CD4-positive, alpha-beta T cell (primary cell): ENCODE results near the gene C3orf33. TPM values are rescaled to one million over a fixed set of nuclear protein-coding genes. Genes with fewer than 3 reads are reported as not detected.

ENCODE experiments used
- ATAC-seq: fragments of 200-7000 bp; cut with Tn5 transposase; one replicate; pipeline ENCODE4 v1.10.0; 2022; ENCODE audit warnings: mild to moderate bottlenecking; ENCODE audit not compliant: poor library complexity
- CTCF ChIA-PET: fragments of 350-600 bp; sonication (Branson Sonifier 250); formaldehyde crosslinking; loops from one replicate; lab custom pipeline; 2021; ENCODE audit warnings: antibody characterized with exemption, inconsistent platforms; lab: Charles Lee
- POLR2A ChIA-PET: fragments of 350-600 bp; sonication (Branson Sonifier 250); formaldehyde crosslinking; loops from one replicate; lab custom pipeline; 2021; ENCODE audit warnings: antibody characterized with exemption, inconsistent platforms; lab: Charles Lee
- DNase-seq, 14 experiments: peaks; one replicate each; pipeline ENCODE4 v3.0.0-alpha.2; 2013 to 2020; ENCODE audit warnings: mixed read lengths in 2 of 14
- H3K27ac ChIP-seq, 2 donors: one replicate each; pipeline versions ENCODE4 v1.5.1 to v1.7.0; 2013; ENCODE audit warnings: low read length in 2 of 2, low read depth in 1 of 2, mild to moderate bottlenecking in 1 of 2
- H3K27me3 ChIP-seq, 2 experiments: 1 replicate in 1 of 2; 2 replicates in 1 of 2; pipeline versions ENCODE4 v1.6.1 to v1.7.0; 2013; ENCODE audit warnings: low read length in 2 of 2, control low read depth in 1 of 2, mild to moderate bottlenecking in 1 of 2, moderate library complexity in 1 of 2; ENCODE audit not compliant: insufficient read depth in 2 of 2, control insufficient read depth in 1 of 2
- H3K36me3 ChIP-seq: one replicate; pipeline ENCODE4 v1.6.1; 2013; ENCODE audit warnings: low read length, control low read depth; ENCODE audit not compliant: insufficient read depth
- H3K4me1 ChIP-seq: one replicate; pipeline ENCODE4 v1.6.1; 2013; ENCODE audit warnings: low read length, control low read depth; ENCODE audit not compliant: insufficient read depth
- H3K4me3 ChIP-seq: one replicate; pipeline ENCODE4 v1.5.1; 2013; ENCODE audit warnings: mild to moderate bottlenecking, low read length, moderate library complexity
- H3K9me3 ChIP-seq, 2 experiments: 1 replicate in 1 of 2; 2 replicates in 1 of 2; pipeline versions ENCODE4 v1.6.1 to v1.7.0; 2013; ENCODE audit warnings: low read length in 2 of 2, mild to moderate bottlenecking in 2 of 2, control low read depth in 1 of 2, moderate library complexity in 1 of 2; ENCODE audit not compliant: control insufficient read depth in 1 of 2, insufficient read depth in 1 of 2
- H3K27ac Mint-ChIP-seq: one replicate; pipeline ENCODE4 v1.8.0; 2020; ENCODE audit warnings: mixed read lengths
- H3K27me3 Mint-ChIP-seq: one replicate; pipeline ENCODE4 v1.8.0; 2021; ENCODE audit warnings: mixed read lengths
- H3K36me3 Mint-ChIP-seq: one replicate; pipeline ENCODE4 v1.8.0; 2021; ENCODE audit warnings: low read depth, mixed read lengths
- H3K4me1 Mint-ChIP-seq: one replicate; pipeline ENCODE4 v1.8.0; 2021; ENCODE audit warnings: low read depth, mixed read lengths
- H3K4me3 Mint-ChIP-seq: one replicate; pipeline ENCODE4 v1.8.0; 2020; ENCODE audit warnings: mild to moderate bottlenecking, mixed read lengths
- H3K9me3 Mint-ChIP-seq: one replicate; pipeline ENCODE4 v1.8.0; 2020; ENCODE audit warnings: mixed read lengths
- CTCF ChIP-seq: fragments of 200-600 bp; IDR thresholded peaks from one replicate; pipeline ENCODE4 v1.8.0; 2022; ENCODE audit warnings: antibody characterized with exemption, mild to moderate bottlenecking
- intact Hi-C, 2 experiments: fragments of 100-400 bp; cut with DNase I in 1 of 2; cut with micrococcal nuclease in 1 of 2; formaldehyde crosslinking; loops; one replicate each; pipeline versions ENCODE4 v1.15.1 to v1.9.0; 2023 to 2025; cut with DNase I, micrococcal nuclease
- total RNA-seq, 174 experiments: library from RNA in 2 of 174; stranded (reverse) in 2 of 174; gene quantifications; one replicate each; pipeline ENCODE4 v1.2.3 and lab custom pipeline; 2021 to 2026

The C3orf33 gene
- total RNA-seq, 2 experiments from 2014 or later = 2.4 to 2.6 TPM

- CTCF ChIA-PET = no interaction called here
- no peak overlapping the region for H3K4me3 Mint-ChIP-seq
- Histone ChIP-seq H3K27ac (no peak overlapping the region), H3K9me3 (peaks cover 0 to 6% of the 10 kb centered on the region in 2 experiments), H3K27me3 (peaks cover 5 to 7% of the 10 kb centered on the region in 2 experiments), H3K4me1 (no peaks in the 10 kb centered on the region), H3K36me3 (no peaks in the 10 kb centered on the region), H3K4me3 (no peak overlapping the region)
- peaks cover 30% of the 10 kb centered on the region for H3K27me3 Mint-ChIP-seq
- ATAC-seq = no peak
- no peak for DNase-seq
- no peaks in the 10 kb centered on the region for H3K36me3 Mint-ChIP-seq
- intact Hi-C loops = no loop called here
- H3K27ac Mint-ChIP-seq = no peak overlapping the region
- no peaks in the 10 kb centered on the region for H3K4me1 Mint-ChIP-seq
- POLR2A ChIA-PET = no interaction called here
- no peak for TF ChIP-seq CTCF
- H3K9me3 Mint-ChIP-seq = no peaks in the 10 kb centered on the region
Measured at GRCh38 chr3:155730843-155731242, 75.2 kb downstream of the C3orf33 start.

- no peaks in the 10 kb centered on the region for H3K4me1 ChIP-seq
- H3K4me3 Mint-ChIP-seq = no peak overlapping the region
- peaks cover 6% of the 10 kb centered on the region for H3K9me3 Mint-ChIP-seq
- ATAC-seq (no peak), DNase-seq (no peak)
- peaks cover 0 to 6% of the 10 kb centered on the region in 2 experiments for H3K9me3 ChIP-seq
- H3K27me3 Mint-ChIP-seq = peaks cover 22% of the 10 kb centered on the region
- no peak for TF ChIP-seq CTCF
- H3K36me3 ChIP-seq = no peaks in the 10 kb centered on the region
- H3K4me3 ChIP-seq = no peak overlapping the region
- no peaks in the 10 kb centered on the region for H3K4me1 Mint-ChIP-seq
- ChIA-PET CTCF (no interaction called here), POLR2A (interaction anchor here (0.6 kb wide), 1 partner anchor 1854 kb away, joined by 3 read pairs; no protein-coding TSS in a partner anchor)
- no peaks in the 10 kb centered on the region for H3K36me3 Mint-ChIP-seq
- intact Hi-C loops = no loop called here
- peaks cover 5 to 7% of the 10 kb centered on the region in 2 experiments for H3K27me3 ChIP-seq
- no peak overlapping the region for H3K27ac ChIP-seq
- H3K27ac Mint-ChIP-seq = no peak overlapping the region
Measured at GRCh38 chr3:155727836-155728235, 78.2 kb downstream of the C3orf33 start.

GRCh38 chr3:155714295-155714718 lies 91.8 kb downstream of the C3orf33 start:
- Histone ChIP-seq H3K27me3 (no peaks in the 10 kb centered on the region), H3K4me1 (no peaks in the 10 kb centered on the region), H3K36me3 (no peaks in the 10 kb centered on the region), H3K27ac (no peak overlapping the region), H3K4me3 (no peak overlapping the region), H3K9me3 (peaks cover 6 to 9% of the 10 kb centered on the region in 2 experiments)
- Mint-ChIP-seq H3K4me1 (no peaks in the 10 kb centered on the region), H3K4me3 (no peak overlapping the region), H3K27ac (no peak overlapping the region), H3K9me3 (peaks cover 8% of the 10 kb centered on the region), H3K27me3 (no peaks in the 10 kb centered on the region), H3K36me3 (no peaks in the 10 kb centered on the region)
- no peak for ATAC-seq
- ChIA-PET CTCF (no interaction called here), POLR2A (no interaction called here)
- no peak for DNase-seq
- intact Hi-C loops = no loop called here
- no peak for TF ChIP-seq CTCF

Other genes starting within 250 kb of the C3orf33 start
- under 1 TPM; 0.03 to 0.20 TPM for gene PLCH1, start 61.2 kb downstream of the C3orf33 start, total RNA-seq
- gene SLC33A1, start 48.1 kb upstream of the C3orf33 start, total RNA-seq = 10 to 100 TPM; 14.6 to 16.4 TPM
- 10 to 100 TPM; 34.1 to 34.3 TPM for gene GMPS, start 64.4 kb upstream of the C3orf33 start, total RNA-seq